ENCODE measurements around the gene SASS6.

Gene SASS6

GRCh38 chr1:100137602-100138001, 4.9 kb upstream of the SASS6 start:
- TF ChIP-seq ZNF558 (tag by site-specific recombination; IDR thresholded peaks at IDR 0.05), result peak; percentile 91
- TF ChIP-seq ZNF398 (tag by site-specific recombination; IDR thresholded peaks at IDR 0.05), result no peak
- Histone ChIP-seq H3K27ac (ENCODE audit: extremely low read depth, low read depth, low read length) (no peak overlapping the region), H3K4me3 (ENCODE audit: low read depth, low read length) (no peak overlapping the region), H3K36me3 (ENCODE audit: control insufficient read depth in 2 of 2, insufficient read depth in 1 of 2, low read length in 2 of 2) (peaks cover 34 to 68% of the 10 kb centered on the region in 2 experiments), H3K4me1 (ENCODE audit: control insufficient read depth, insufficient read depth, low read length) (0 out of 2 replicates have a peak, but pooled peaks cover 3% of the 10 kb centered on the region), H3K9me3 (ENCODE audit: control insufficient read depth, insufficient read depth, low read depth, low read length) (no peaks in the 10 kb centered on the region)
- ChIA-PET CTCF (no interaction called here), POLR2A (no interaction called here)

GRCh38 chr1:100134872-100135271, 2.1 kb upstream of the SASS6 start:
- no peak for TF ChIP-seq ZNF707 (tag by site-specific recombination; IDR thresholded peaks at IDR 0.05)
- peak; percentile 10; the same call in 1 of the 2 replicates for TF ChIP-seq CTCF (tag by site-specific recombination; IDR thresholded peaks at IDR 0.05)
- no peak overlapping the region for H3K4me3 ChIP-seq (ENCODE audit: low read depth, low read length)
- POLR2A ChIA-PET, result no interaction called here
- peaks cover 3% of the 10 kb centered on the region; the same call in 1 of the 2 replicates for H3K4me1 ChIP-seq (ENCODE audit: control insufficient read depth, insufficient read depth, low read length)
- peaks cover 23 to 47% of the 10 kb centered on the region in 2 experiments for H3K36me3 ChIP-seq (ENCODE audit: control insufficient read depth in 2 of 2, insufficient read depth in 1 of 2, low read length in 2 of 2)
- CTCF ChIA-PET, result interaction anchor here (0.6 kb wide), 2 partner anchors 115 to 322 kb away, joined by 3 to 4 read pairs; partner anchors contain the start of gene DBT
- H3K27ac ChIP-seq (ENCODE audit: extremely low read depth, low read depth, low read length), result no peak overlapping the region
- no peaks in the 10 kb centered on the region for H3K9me3 ChIP-seq (ENCODE audit: control insufficient read depth, insufficient read depth, low read depth, low read length)

GRCh38 chr1:100131623-100132022, 1.1 kb downstream of the SASS6 start:
- Histone ChIP-seq H3K27ac (ENCODE audit: extremely low read depth, low read depth, low read length) (no peak overlapping the region), H3K4me1 (ENCODE audit: control insufficient read depth, insufficient read depth, low read length) (peaks cover 3% of the 10 kb centered on the region; the same call in 1 of the 2 replicates), H3K9me3 (ENCODE audit: control insufficient read depth, insufficient read depth, low read depth, low read length) (no peaks in the 10 kb centered on the region), H3K4me3 (ENCODE audit: low read depth, low read length) (peak overlapping the region; percentile 91), H3K36me3 (ENCODE audit: control insufficient read depth in 2 of 2, insufficient read depth in 1 of 2, low read length in 2 of 2) (peaks cover under 1 to 18% of the 10 kb centered on the region in 2 experiments; a peak in 1 of 3 replicates)
- ChIA-PET POLR2A (no interaction called here), CTCF (interaction anchor here (0.7 kb wide), 1 partner anchor 918 kb away, joined by 7 read pairs; no protein-coding TSS in a partner anchor)
- TF ChIP-seq ZNF184 (tag by site-specific recombination; IDR thresholded peaks at IDR 0.05) (no peak), ZNF24 (tag by site-specific recombination; IDR thresholded peaks at IDR 0.05) (no peak), ZNF175 (tag by site-specific recombination; IDR thresholded peaks at IDR 0.05) (no peak), ZNF558 (tag by site-specific recombination; IDR thresholded peaks at IDR 0.05) (no peak), ZSCAN18 (tag by site-specific recombination; IDR thresholded peaks at IDR 0.05) (no peak), ZNF629 (tag by site-specific recombination; IDR thresholded peaks at IDR 0.05) (no peak), ZNF692 (tag by site-specific recombination; IDR thresholded peaks at IDR 0.05) (no peak), ZNF488 (tag by site-specific recombination; IDR thresholded peaks at IDR 0.05) (no peak), ZNF214 (tag by site-specific recombination; IDR thresholded peaks at IDR 0.05; ENCODE audit: borderline replicate concordance) (no peak), ZNF670 (tag by site-specific recombination; IDR thresholded peaks at IDR 0.05; ENCODE audit: low read depth) (no peak), ZNF707 (tag by site-specific recombination; IDR thresholded peaks at IDR 0.05) (no peak), ZNF791 (tag by site-specific recombination; IDR thresholded peaks at IDR 0.05) (no peak), ZNF157 (tag by site-specific recombination; IDR thresholded peaks at IDR 0.05) (no peak)
- TF ChIP-seq, protein P1, sequence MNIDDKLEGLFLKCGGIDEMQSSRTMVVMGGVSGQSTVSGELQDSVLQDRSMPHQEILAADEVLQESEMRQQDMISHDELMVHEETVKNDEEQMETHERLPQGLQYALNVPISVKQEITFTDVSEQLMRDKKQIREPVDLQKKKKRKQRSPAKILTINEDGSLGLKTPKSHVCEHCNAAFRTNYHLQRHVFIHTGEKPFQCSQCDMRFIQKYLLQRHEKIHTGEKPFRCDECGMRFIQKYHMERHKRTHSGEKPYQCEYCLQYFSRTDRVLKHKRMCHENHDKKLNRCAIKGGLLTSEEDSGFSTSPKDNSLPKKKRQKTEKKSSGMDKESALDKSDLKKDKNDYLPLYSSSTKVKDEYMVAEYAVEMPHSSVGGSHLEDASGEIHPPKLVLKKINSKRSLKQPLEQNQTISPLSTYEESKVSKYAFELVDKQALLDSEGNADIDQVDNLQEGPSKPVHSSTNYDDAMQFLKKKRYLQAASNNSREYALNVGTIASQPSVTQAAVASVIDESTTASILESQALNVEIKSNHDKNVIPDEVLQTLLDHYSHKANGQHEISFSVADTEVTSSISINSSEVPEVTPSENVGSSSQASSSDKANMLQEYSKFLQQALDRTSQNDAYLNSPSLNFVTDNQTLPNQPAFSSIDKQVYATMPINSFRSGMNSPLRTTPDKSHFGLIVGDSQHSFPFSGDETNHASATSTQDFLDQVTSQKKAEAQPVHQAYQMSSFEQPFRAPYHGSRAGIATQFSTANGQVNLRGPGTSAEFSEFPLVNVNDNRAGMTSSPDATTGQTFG (tag by site-specific recombination; IDR thresholded peaks at IDR 0.05; ENCODE audit: borderline replicate concordance), result no peak

Data from HEK293 (cell line).